GM18867 (cell line): ENCODE data around the gene LGMN.
"Not testable (repeated sequence)": the region's sequence is repeated elsewhere in the genome, so short reads cannot be mapped to it uniquely, and the experiment has no call there.

ENCODE experiments used
- ATAC-seq: cut with Tn5 transposase; IDR thresholded peaks from one replicate; pipeline ENCODE4 v1.9.1; 2021; ENCODE audit warnings: mild to moderate bottlenecking, moderate library complexity; ENCODE audit not compliant: unreplicated experiment

The LGMN gene

DNA sequence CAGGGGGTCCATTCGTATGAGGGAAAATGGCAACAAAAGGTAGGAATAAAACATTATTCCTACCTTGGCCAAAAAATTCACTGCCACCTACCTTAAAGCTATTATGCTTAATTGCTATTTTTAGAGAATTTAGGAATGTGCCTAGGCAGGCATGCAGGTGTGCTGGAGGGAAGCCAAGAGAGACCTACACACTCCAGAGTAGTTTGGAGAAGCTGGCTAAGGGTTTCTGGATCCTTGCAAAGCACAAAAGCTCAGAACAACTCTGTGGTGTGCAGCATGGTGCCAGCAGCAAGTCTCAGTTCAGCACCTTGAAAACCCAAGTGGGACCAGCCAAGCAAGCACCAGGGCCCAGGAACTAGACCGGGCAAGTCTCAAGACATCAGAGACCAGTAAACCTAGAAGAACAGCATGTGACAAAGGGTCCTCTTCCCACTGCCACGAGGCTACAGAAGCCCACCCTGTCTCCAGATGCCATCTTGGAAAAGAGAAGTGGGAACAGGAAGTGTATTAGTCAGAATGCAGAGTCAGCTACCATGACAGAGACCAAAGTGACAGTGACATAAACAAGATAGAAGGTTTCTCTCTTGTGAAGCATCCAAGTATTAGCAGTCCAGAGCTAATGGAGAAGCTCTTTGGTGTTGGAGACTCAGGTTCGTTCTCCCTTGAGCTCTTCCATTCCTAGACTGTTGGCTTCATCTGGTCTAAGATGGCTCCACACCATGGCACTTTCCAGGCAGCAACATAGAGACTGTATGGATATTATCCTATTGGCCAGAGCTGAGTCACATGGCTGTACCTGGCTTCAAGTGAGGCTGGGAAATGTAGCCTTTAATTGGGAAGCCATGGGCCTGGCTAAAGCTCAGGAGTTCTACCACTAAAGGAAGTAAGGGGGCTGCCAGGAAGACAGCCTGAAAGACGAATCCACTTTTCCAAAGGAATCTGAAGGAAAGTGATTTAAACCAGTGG, 15.5 kb upstream of the LGMN start:
- ATAC-seq, result peak; percentile 29

DNA sequence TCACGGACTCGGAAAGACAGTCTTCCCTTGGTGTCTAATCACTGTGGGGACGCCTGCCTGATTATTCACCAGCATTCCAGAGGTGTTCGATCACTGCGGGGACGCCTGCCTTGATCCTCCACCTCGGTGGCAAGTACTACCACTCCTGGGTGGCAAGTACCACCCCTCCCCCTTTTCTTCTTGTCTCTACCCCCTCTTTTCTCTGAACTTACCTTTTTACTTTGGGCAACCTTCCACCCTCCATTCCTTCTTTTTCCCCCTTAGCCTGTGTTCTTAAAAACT, 12.0 kb upstream of the LGMN start:
- ATAC-seq, result no peak

DNA sequence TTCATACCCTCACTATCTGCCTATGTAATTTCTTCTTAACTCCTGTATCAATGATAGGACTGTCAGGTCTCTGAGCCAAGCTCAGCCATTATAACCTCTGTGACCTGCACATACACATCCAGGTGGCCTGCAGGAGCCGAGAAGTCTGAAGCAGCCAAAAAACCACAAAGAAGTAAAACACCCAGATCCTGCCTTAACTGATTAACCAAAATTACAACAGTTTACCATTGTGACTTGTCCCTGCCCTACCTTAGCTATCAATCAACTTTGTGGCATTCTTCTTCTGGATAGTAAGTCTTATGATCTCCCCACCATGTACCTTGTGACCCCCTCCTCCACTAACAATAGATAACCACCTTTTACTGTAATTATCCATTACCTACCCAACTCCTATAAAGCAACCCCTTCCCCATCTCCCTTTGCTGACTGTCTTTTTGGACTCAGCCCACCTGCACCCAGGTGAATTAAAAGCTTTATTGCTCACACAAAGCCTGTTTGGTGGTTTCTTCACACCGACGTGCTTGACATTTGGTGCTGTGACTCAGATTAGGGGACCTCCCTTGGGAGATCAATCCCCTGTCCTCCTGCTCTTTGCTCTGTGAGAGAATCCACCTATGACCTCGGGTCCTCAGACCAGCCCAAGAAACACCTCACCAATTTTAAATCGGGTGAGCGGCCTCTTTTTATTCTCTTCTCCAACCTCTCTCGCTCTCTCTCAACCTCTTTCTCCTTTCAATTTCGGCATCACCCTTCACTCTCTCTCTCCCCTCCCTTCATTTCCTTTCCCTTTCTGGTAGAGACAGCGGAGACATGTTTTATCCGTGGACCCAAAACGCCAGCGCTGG, 11.5 kb upstream of the LGMN start:
- no peak for ATAC-seq

DNA sequence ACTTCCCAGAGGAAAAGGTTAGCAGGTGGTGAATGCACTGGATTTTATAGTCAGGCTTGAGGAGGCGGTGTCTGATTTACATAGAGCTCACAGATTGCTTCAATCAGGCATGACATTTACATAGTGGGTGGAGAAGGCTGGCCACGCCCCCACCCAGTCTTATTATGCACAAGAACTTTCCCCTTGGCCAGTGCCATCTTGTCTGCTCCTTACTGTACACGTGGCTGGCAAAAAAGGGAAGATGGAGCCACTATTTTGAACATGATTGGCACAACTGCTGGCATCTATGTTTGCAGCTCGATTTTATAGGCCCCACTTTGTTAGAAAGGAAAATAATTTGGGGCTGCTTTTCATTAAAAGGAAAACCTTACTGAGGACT, 10.9 kb upstream of the LGMN start:
- ATAC-seq, result no peak

DNA sequence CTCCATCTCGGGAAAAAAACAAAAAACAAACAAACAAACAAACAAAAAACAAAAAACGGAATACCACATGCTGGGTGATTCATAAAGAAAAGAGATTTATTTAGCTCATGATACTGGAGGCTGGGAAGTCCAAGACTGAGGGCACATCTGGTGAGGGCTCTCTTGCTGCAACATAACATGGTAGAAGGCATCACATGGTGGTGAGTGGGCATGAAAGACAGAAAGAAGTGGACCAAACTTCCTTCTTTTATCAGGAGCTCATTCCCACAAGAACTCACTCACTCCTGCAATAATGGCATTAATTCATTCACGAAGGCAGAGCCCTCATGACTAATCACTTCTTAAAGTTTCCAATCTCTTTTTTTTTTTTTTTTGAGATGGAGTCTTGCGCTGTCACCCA, 8.0 kb upstream of the LGMN start:
- ATAC-seq, result no peak

DNA sequence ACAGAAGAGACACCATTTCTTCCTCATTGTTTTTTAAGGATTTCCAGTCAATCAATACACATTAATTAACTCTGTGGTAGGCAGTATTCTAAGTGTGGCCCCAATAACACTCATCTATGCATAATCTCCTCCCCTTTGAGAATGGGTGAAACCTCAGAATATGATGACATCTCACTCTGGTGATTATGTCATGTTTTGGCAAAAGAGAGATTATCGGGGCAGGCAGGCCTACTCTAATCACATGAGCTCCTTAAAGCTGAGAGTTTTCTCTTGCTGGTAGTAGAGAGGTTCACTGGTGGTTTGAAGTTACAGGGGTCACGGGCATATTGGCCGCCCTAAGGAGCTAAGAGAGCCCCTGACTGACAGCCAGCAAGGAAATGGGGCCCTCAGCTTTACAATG, 7.1 kb upstream of the LGMN start:
- no peak for ATAC-seq

DNA sequence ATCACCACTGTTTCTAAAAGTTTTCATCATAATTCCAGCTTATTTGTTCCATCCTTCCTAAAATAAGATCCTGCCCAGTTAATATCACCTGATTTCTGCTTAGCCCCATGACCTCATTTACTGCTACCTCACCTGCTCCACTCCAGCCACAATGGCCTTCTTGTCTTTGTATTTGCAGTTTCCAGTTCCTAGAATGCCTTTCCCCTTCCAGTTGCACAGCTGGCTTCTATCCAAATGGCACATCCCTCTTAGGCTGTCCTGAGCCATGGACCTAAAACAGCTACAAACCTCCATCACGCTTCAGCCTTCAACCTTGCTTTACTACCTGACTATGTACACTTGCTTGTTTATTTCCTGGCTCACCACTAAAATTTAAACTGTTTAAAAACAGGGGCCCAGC, 6.5 kb upstream of the LGMN start:
- ATAC-seq, result no peak

DNA sequence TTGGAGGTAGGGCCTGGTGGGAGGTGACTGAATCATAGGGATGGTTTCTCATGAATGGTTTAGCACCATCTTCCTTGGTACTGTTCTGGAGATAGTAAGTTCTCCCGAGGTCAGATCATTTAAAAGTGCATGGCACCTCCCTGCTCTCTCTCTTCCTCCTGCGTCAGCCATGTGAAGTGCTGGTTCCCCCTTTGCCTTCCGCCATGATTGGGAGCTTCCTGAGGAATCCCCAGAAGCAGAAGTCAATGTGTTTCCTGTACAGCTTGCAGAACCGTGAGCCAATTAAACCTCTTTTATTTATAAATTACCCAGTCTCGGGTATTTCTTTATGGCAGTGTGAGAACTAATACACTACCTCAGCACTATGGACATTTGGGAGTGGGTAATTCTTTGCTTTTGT, 4.8 kb upstream of the LGMN start:
- ATAC-seq, result no peak

DNA sequence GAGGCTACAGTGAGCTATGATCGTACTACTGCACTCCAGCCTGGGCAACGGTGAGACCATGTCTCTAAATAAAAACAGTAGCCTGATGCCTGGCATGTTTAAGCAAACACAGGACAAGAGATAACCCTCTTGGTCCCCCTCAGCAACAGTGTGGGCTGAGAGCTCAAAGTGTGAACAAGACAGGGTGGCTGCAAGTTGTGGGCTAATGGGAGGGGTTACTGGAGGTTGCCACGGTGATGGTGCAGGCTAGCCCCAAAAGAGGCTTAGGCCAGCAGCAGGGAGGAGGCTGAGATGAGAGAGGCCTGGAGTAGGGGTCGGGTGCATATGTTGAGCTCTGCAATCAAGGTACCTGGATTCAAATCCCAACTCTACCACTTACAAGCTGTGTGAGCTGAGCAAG, 3.4 kb upstream of the LGMN start:
- ATAC-seq, result no peak

DNA sequence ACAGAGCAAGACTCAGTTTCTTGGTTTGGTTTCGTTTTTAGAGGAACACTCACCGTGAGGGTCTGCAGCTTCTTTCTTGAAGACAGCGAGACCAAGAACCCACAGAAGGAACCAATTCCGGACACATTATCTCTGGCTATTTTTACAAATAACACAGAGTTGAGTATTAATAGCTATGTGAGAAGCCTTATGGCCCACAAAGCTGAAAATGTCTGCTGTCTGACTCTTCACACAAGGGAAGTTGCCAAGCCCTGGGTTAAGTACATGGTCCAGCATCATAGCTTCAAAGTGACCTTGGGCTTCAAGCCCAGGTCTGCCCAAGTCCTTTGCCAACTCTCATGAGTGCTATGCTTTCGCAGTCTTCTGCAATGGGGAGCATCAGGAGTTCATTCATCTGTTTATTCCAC, 2.6 kb upstream of the LGMN start:
- no peak for ATAC-seq

DNA sequence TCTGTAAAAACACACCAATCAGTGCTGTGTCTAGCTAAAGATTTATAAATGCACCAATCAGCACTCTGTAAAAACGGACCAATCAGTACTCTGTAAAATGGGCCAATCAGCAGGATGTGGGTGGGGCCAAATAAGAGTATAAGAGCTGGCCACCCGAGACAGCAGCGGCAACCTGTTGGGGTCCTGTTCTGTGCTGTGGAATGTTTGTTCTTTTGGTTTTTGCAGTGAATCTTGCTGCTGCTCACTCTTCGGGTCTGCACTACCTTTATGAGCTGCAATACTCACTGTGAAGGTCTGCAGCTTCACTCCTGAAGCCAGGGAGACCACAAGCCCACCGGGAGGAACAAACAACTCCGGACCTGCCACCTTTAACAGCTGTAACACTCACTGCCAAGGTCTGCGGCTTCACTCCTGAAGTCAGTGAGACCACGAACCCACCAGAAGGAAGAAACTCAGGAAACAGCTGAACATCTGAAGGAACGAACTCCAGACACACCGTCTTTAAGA, 1.8 kb upstream of the LGMN start:
- ATAC-seq, result not testable (repeated sequence)

DNA sequence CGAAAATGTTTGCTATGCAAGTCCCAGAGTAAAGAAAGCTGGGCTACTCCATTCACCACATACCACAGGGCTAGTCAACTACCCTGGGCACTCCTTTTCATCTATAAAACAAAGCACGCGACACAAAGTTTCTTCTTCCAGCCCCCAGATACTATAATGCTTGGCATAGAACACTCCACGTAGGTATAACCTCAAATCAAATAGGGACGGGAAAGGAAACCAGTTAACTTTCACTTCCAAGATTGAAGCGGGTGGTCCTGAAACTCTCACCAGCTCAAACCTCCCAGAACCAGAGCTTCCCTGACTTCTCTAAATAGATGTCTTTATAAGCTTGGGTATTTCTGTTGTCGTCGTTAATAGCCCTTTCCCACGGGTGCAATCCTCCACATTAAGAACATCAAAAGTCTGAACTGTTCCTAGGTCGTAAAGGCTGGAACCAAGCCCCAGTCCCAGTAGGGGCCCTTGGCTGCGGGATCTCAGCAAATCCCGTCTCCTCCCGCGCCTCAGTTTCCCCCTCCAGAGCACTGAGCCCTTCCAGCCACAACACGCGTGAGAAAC, 647 bp downstream of the LGMN start:
- ATAC-seq, result no peak

DNA sequence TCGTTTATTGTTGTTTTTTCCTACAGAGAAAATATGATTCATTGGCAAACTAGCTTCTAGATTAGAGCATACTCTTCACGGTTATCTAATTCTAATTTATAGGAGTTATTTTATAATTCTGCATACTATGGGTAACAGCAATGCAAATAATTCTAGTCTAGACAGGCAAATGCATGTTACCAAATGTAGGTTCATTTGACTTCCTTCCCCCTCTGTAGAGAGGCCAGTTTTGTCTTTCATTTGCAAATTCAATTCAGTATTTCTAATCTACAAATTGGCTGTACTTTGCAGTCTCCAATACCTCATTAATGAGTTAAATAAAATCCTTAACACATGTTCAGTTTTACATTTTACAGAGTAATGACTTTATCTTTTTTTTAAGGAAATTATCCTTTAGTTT, 4.2 kb downstream of the LGMN start:
- no peak for ATAC-seq

DNA sequence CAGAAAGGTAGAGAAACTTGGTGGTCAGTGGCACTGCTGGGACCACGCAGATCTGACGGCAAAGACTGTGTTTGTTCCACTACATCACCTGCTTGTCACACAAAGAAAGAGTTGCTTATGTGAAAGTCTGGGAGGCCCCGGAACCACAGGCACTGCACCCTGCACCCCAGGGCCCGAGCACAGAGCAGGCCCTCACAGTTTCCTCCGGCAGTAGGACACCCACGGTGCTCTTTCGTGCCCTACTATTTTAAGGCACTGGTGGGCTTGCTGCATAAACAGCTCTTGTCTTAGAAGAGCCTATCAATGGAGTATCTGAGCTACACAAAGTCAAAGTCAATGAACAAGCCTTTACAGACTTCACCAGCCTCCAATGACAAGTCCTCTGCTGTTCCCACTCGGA, 8.0 kb downstream of the LGMN start:
- no peak for ATAC-seq

DNA sequence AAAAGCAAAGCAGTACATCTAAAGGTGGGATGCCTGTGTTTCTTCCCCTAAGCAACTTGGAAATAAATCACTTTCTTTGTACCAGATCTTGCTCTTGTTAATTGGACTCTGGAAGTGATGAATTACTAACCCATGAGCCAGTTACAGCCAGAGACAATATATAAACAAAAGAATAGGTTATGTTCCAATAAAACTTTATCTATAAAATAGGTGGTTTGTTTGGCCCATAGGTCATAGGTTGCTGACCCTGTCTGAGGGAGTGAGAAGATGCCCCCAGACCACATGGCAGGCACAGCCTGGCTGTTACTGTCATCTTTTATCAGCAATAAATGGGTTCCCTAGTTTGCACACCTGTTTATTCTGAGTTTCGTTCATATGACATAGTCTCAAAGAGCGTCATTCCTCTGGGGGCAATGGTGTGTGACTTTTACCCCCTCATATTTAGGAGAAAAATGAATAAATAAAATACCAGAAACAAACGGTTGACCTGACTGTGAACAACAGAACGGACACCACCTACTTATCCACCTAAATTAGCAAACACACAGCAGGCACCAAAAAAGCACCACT, 10.7 kb downstream of the LGMN start:
- ATAC-seq, result no peak

DNA sequence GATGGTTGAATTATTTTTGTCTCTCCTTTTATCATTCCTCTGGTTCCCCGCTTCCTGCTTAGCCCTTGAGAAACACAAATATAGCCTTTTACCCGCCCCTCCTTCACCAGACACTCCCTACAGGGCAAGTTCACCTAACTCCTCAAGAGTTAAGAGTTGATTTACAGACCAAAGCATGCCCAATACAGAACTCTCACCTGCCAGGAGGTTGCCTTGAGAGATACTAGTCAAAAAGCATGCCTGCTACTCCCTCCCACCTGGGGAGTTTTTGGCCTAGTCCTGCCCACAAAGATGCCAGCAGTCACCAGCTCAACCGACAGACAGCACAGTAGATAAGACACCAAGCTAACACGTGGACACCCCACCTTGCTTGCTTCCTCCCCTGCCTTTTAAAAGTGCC, 11.2 kb downstream of the LGMN start:
- ATAC-seq, result no peak

DNA sequence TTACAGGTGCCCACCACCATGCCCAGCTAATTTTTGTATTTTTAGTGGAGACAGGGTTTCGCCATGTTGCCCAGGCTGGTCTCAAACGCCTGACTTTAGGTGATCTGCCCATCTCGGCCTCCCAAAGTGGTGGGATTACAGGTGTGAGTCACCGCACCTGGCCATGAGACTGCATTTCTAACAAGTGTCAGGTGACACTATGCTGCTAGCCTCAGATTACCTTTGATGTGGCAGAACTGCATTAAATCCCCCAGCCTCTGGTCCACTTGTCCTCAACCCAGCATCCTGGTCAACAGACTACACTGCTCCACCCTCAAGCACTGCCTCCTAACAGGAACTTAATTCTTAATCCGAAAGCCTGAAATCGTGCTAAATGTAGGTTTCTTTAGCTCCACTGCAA, 13.1 kb downstream of the LGMN start:
- ATAC-seq, result no peak

DNA sequence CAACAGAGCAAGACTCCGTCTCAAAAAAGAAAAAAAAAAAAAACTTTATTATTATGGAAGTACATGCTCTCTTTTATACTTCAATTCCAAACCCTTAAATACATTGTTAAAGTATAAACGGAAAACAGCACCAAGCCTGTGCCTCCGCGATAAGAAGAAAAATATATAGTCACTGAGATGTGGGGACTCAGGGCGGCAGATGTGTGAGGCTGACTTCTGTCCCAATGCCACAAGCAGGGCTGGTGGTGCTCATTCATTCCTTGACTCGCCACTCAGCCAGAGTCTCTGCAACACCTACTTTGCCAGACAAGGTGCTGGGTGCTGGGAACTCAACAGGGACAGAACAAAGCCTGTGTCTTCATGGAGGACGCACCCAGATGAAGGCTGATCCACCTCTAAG, 13.8 kb downstream of the LGMN start:
- no peak for ATAC-seq

DNA sequence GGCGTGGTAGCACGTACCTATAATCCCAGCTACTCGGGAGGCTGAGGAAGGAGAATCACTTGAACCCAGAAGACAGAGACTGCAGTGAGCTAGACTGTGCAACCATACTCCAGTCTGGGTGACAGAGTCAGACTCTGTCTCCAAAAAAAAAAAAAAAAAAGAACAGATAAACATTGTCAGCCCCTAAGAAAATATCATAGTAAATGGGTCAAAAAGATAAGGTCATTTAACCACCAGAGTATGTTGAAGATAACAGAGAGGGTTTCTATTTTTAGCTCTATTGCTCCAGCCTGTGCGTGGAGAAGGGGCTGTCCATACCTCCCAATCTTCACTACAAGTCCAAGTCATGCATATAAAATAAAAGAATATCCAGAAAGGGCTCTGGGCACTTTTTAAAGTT, 15.4 kb downstream of the LGMN start:
- ATAC-seq, result no peak

DNA sequence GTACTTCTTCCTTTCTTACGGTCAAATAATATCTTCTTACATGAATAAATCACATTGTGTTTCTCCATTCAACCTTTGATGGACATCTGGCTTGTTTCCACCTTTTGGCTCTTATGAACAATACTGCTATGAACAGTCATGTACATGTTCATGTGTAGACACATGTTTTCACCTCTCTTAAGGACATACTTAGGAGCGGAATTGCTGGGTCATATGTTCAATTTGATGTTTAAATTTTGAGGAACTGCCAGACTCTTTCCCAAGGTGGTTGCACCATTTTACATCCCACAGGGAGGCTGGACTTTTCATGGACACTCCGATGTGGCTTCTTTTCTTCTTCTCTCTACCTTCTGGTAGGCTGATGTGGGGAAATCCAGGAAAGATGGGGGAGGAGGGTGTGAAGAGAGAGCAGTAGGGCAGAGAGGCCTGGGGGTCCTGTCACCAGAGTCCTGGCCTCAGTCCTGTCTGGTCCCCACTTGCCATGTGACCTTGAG, 16.8 kb downstream of the LGMN start:
- ATAC-seq, result no peak

DNA sequence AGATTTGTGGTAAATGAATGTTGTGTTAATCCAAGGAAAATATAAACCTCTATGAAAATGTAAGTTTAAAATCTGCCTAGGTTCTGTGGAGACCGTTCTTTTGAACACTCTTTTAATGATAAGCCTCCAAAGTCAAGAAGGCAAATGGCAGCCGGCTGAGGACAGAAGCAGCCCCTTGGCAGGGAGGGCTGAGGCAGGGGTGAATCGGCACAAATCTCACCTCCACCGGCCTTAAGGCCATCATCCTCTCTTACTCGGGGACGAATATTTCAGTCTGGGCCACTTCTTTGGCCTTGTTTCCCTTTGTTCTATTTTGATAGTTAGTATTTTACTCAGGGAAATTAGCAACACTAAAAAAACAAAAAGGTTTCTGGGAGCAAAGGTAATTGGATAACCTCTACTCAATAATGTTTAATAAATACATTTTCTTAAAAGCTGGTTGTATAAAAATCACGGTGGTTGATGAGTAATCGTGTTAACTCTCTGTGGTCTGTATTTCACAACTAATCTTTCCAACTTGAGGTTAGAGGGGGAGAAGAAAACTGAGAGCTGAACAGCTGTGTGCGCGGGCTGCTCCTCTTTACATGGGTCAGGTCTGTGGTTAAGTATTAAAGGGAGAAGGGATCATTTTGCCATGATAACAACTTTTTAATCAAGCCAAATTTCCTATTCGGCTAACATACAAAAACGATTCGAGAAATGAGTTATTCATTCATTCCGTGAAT, 18.6 kb downstream of the LGMN start:
- peak; percentile 79 for ATAC-seq
